ENCODE measurements around the gene ARHGAP22. TPM values are rescaled to one million over a fixed set of nuclear protein-coding genes. Genes with fewer than 3 reads are reported as not detected.
A peak's percentile ranks its signal among the peaks of the same experiment; 100 is the strongest.

The ARHGAP22 gene
- total RNA-seq, 1 donor from 2014 or later: 11.7 TPM

- intact Hi-C loops (cut with DNase I): no loop called here
- ATAC-seq (no peak), DNase-seq (ENCODE audit: low spot score) (peak; percentile 40)
These were observed 80.8 kb downstream of the ARHGAP22 start for GRCh38 chr10:48523820-48524758.

DNA sequence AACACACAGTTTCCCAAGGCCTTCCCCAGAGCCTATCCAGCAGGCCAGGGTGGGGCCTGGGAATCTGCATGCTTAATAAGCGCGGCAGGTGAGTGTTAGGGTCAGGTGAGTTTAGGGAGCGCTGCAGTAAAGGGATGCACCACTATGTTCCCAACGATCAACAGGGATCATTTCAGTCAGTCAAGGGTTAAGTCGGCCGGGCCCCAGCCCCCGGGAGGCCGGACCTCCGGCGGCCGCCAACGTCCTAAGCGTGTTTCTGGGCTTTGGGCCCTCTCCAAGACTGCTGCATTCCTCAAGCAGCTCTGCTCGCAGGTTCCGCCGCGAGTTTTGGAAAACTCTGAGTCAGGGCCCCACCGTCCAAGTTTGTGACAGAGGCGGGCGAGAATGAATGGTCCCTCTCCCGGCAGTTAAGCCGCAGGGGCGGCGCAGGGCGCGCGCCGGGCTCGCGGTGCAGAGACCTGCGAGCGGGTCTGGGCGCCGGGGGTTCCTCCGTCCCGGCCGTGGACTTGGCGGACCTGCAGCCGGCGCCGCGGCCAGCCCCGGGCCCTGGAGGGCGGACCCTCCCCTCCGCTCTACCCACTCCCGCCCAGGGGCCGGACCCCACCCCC lies 81.6 kb downstream of the ARHGAP22 start:
- intact Hi-C loops (cut with DNase I): no loop called here
- peak; percentile 72 for DNase-seq (ENCODE audit: low spot score)

GRCh38 chr10:48522011-48522765 lies 82.7 kb downstream of the ARHGAP22 start:
- intact Hi-C loops (cut with DNase I): no loop called here
- ATAC-seq: no peak
- DNase-seq (ENCODE audit: low spot score): peak; percentile 59

More for the DNA sequence above, 81.6 kb downstream of the ARHGAP22 start:
- ATAC-seq: peak; percentile 49

- no peak for DNase-seq (ENCODE audit: low spot score)
- ATAC-seq: no peak
- intact Hi-C loops (cut with DNase I): no loop called here
These were observed 84.3 kb downstream of the ARHGAP22 start for GRCh38 chr10:48520594-48520993.

GRCh38 chr10:48520184-48520506 lies 84.7 kb downstream of the ARHGAP22 start:
- intact Hi-C loops (cut with DNase I): no loop called here
- DNase-seq (ENCODE audit: low spot score) (no peak), ATAC-seq (no peak)

DNA sequence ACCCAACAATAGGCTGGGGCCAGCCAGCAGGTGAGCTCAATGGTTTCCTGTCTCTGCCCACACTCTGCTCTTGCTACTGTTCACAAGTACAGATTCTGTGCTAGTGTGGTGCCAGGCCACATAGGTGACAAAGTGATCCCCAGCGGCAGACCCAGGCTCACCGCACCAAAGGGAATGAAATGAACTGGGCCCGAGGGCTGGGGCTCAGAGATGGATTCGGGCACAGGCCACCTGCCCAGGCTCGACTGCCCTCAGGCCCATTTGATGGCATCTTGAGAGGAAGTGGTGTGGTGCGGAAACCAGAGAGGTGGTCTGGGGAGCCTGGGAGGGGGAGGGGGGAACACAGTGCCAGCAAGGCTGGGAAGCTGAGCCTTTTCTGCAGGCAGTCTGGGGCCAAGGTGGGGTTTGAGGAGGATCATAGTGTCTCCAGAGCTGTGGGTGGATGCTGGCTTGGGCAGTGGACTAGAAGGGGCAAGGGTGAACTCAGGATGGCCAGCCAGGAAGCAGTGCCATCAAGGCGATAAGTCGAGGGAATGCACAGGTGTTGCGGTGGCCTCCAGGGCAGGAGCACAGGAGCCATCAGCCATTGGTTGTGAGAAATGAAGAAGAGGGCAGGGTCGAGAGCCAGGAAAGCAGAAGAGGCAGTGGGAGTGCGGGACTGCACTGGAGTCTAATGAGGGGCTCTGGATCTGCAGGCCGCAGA lies 85.2 kb downstream of the ARHGAP22 start:
- intact Hi-C loops (cut with DNase I): no loop called here
- ATAC-seq (no peak), DNase-seq (ENCODE audit: low spot score) (peak; percentile 48)

GRCh38 chr10:48518986-48519385 lies 85.9 kb downstream of the ARHGAP22 start:
- intact Hi-C loops (cut with DNase I): no loop called here
- ATAC-seq (peak; percentile 10), DNase-seq (ENCODE audit: low spot score) (no peak)

- intact Hi-C loops (cut with DNase I): no loop called here
- DNase-seq (ENCODE audit: low spot score) (peak; percentile 48), ATAC-seq (no peak)
These were observed 86.7 kb downstream of the ARHGAP22 start for GRCh38 chr10:48517911-48518811.

DNA sequence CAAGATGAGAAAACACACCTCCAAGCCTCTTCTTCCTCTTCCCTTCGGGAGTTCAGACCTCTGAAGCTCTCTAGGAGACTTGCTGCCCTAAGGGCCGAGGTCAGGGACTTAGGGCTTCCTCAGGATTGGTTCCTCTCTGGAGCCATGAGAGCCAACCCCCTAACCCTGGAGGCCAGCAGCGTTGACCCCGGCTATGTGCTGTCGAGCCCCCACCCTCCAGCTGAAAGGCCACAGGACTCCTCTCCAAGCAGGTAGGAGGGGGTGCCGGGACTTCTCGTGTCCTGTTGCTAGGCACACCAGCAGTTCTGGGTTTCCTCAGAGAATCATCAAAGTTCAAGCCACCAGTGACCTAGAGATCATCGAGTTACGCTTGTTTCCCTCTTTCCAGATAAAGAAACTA lies 87.4 kb downstream of the ARHGAP22 start:
- ATAC-seq: no peak
- intact Hi-C loops (cut with DNase I): no loop called here

DNA sequence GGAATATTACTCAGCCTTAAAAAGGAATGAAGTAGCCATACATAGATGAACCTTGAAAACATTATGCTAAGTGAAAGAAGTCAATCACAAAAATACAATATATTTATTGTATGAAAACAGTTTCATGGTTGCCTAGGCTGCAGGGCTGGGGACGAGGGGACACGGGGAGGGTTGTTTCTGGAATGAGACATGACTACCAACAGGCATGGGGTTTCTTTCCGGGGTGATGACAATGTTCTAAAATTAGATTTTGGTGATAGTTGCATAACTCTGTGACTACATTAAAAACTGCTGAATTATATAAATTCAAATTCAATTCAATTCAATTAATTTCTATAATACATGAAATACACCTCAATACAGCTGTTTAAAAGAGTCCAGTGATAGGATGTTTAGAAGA lies 88.0 kb downstream of the ARHGAP22 start:
- intact Hi-C loops (cut with DNase I): no loop called here
- DNase-seq (ENCODE audit: low spot score) (no peak), ATAC-seq (no peak)

More for the DNA sequence above, 87.4 kb downstream of the ARHGAP22 start:
- DNase-seq (ENCODE audit: low spot score): no peak

- intact Hi-C loops (cut with DNase I): no loop called here
- no peak for DNase-seq (ENCODE audit: low spot score)
These were observed 90.0 kb downstream of the ARHGAP22 start for GRCh38 chr10:48514916-48515315.

GRCh38 chr10:48514255-48514654 lies 90.6 kb downstream of the ARHGAP22 start:
- intact Hi-C loops (cut with DNase I): no loop called here
- no peak for ATAC-seq

More at GRCh38 chr10:48514916-48515315, 90.0 kb downstream of the ARHGAP22 start:
- ATAC-seq: no peak

GRCh38 chr10:48512861-48513260 lies 92.0 kb downstream of the ARHGAP22 start:
- no peak for DNase-seq (ENCODE audit: low spot score)
- no peak for ATAC-seq
- intact Hi-C loops (cut with DNase I): no loop called here

More at GRCh38 chr10:48514255-48514654, 90.6 kb downstream of the ARHGAP22 start:
- no peak for DNase-seq (ENCODE audit: low spot score)

GRCh38 chr10:48511875-48512231 lies 93.0 kb downstream of the ARHGAP22 start:
- DNase-seq (ENCODE audit: low spot score) (no peak), ATAC-seq (peak; percentile 59)
- intact Hi-C loops (cut with DNase I): no loop called here

- intact Hi-C loops (cut with DNase I): no loop called here
- DNase-seq (ENCODE audit: low spot score) (no peak), ATAC-seq (no peak)
These were observed 93.6 kb downstream of the ARHGAP22 start for GRCh38 chr10:48511066-48511874.

- intact Hi-C loops (cut with DNase I): no loop called here
- no peak for ATAC-seq
These were observed 94.7 kb downstream of the ARHGAP22 start for GRCh38 chr10:48509974-48510692.

More at GRCh38 chr10:48509974-48510692, 94.7 kb downstream of the ARHGAP22 start:
- no peak for DNase-seq (ENCODE audit: low spot score)

Measured in sciatic nerve (tissue), 2 donors.